CD4-positive, alpha-beta T cell treated with Interleukin-15 for 4 hours (primary cell): Measurements from ENCODE around the gene GPD2.
"Not testable (repeated sequence)": the region's sequence is repeated elsewhere in the genome, so short reads cannot be mapped to it uniquely, and the experiment has no call there.

ENCODE experiments used
- DNase-seq: peaks from one replicate; pipeline ENCODE4 v3.0.0-alpha.2; 2020; ENCODE audit warnings: low spot score

GPD2 gene

DNA sequence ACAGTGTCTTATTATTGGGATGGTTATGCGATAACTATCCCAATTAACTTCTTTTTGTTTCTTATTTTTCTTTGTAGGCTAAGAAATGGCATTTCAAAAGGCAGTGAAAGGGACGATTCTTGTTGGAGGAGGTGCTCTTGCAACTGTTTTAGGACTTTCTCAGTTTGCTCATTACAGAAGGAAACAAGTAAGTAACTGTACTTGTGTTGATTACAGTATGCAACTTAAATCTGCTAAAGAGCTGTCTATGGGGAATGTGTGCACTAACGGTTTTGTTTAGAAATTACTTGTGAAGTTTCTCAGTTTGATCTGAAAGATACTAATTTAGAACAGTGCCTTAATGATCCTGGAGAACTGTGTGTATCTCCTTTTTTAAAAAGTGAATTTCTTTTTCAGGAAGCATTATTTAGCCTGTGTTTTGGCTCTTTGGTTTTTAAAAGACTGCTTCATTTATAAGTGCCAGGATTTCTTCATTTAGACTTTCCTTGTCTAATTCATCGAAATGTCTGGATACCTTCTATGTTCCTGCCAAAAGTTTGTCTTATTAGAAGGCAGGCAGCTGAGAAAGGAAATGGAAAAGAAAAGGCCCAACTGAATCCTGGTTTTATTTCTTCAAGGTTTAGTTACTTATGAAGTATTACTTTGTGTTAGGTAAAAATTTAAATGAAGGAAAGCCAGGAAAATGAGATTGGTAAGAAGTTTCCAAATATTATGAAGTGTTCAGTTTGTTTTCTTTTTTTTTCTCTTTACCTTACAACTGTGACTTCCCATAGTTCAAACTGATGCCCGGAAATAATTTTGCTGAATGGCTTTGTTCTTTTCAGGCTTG is 40.1 kb downstream of the GPD2 start:
- no peak for DNase-seq

DNA sequence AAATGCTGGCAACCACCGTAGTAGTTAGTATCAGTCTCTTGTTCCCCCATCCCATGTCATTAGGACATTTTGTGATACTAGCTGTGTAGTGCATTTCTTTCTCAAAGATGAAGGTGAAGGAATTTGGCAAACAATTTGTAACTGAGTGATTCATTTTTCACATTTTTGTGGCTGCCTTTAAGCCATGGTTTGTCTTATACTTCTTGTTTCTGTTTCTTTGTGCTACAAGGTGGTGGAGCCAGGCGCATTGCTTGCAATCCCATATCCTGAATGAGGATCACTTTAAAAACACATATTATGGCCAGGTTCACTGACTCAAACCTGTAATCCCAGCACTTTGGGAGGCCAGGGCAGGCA is 40.6 kb downstream of the GPD2 start:
- no peak for DNase-seq

DNA sequence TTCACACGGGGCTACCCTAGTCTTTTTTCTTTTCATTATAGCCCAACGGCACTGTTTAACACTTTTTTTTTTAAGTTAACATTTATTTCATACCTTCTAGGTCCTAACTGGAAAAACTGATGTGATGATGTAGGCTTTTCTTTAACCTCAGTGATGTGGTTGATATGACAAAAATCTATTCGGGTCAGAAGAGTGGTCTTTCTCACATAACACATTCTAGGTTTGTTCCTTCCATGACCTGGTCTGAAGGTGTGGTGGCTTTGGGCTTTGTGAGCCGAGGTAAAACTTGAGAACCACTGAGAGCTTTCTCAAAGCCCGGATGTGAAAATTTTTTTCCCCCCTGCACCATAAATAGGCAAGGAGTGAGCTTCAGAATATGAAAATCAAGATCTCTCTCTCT is 44.2 kb downstream of the GPD2 start:
- DNase-seq = no peak

GRCh38 chr2:156481312-156481711 is 45.1 kb downstream of the GPD2 start:
- DNase-seq = no peak

- DNase-seq = no peak
These were observed 47.6 kb downstream of the GPD2 start for GRCh38 chr2:156483741-156484173.

- no peak for DNase-seq
These were observed 50.0 kb downstream of the GPD2 start for GRCh38 chr2:156486147-156486546.

DNA sequence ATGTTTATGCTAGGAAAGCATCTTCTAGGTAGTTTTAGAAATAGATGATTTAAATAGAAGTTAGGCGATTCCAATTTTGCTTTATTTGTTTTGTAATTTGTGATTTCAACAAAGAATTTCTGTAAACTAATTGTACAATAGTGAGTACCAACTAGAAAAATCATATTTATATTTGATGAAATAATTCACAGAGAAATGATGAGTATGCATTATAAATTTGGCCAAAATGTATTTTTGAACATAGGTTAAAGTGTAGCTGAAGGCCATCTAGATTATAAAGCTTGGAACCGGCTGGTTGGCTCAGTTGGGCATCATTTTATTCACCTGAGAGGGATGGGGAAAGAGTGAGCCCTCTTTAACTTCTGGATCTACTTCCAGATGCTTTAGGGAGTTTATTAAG is 50.4 kb downstream of the GPD2 start:
- no peak for DNase-seq

DNA sequence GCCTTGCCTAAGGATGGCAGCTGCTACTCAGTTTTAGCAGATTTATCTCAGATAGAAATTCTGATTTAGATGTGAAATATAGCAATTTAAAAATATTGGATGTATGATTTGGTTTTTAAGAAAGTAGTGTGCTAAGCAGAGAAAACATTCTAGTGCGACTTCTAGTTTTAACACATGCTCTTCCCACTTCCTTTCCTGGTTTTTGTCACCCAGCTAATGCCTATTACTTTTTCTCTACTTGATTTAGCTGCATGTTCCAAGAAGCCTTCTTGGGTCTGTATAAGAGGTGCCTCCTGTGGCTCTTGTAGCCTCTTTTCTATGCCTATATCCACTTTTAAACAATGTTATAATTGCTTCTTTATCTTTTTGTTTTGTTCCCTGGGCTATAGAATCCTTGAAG is 53.0 kb downstream of the GPD2 start:
- no peak for DNase-seq

GRCh38 chr2:156489750-156490465 is 53.7 kb downstream of the GPD2 start:
- DNase-seq = no peak

GRCh38 chr2:156490466-156490840 is 54.3 kb downstream of the GPD2 start:
- DNase-seq = no peak

DNA sequence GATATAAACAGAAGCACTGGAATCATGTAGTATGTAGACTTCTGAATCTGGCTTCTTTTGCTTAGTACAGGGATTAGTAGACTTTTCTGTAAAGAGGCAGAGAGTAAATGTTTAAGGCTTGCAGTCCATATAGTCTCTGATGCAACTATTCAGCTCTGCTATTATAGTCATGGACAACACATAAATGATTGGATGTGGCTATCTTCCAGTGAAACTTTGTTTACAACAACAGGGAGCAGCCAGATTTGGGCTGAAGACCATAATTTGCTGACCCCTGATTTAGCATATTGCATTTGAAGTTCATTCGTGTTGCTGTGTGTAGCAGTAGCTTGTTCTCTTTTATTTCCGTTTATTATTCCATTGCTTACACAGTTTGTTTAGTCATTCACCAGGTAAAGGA is 55.0 kb downstream of the GPD2 start:
- no peak for DNase-seq

- no peak for DNase-seq
These were observed 56.8 kb downstream of the GPD2 start for GRCh38 chr2:156492979-156493378.

GRCh38 chr2:156495998-156496397 is 59.8 kb downstream of the GPD2 start:
- peak; percentile 10 for DNase-seq

DNA sequence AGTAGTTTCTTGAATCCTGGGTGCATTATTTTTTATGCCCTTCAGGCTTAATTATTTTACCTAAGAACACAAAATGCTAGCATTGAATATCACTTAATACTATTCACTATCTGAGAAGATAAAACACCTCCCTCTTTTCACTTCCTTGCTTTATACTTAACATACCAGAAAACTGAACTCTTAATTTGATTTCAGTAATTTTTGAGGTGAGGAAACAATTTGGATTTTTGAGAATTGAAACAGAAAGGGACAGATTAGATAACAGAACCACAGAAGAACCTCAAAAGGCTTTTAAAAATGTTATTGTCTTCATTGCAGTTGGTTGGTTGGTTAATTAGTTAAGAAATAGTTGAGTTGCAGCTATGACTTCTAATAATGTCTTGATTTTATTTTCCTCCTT is 69.5 kb downstream of the GPD2 start:
- no peak for DNase-seq

- DNase-seq = no peak
These were observed 74.9 kb downstream of the GPD2 start for GRCh38 chr2:156511122-156511521.

DNA sequence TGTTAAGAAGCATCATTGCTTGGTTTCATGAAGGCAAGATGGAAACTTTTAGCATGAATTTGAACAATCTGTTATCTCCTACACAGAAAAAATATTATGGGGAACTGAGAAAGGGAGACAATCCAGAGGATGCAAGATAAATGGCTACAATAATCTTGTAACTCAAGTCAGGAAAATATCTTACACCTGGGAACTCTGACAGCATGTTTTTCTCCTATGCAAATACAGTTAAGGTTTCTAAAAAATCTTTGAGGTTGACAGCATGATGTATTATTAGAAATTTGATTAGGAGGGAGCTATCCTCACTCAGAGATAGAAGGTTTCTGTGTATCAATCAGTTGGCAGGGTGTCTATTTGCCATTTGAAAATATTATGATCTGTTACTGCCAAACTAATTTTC is 75.6 kb downstream of the GPD2 start:
- no peak for DNase-seq

- no peak for DNase-seq
These were observed 76.3 kb downstream of the GPD2 start for GRCh38 chr2:156512451-156512850.

GRCh38 chr2:156513219-156513618 is 77.0 kb downstream of the GPD2 start:
- no peak for DNase-seq

GRCh38 chr2:156517419-156517818 is 81.2 kb downstream of the GPD2 start:
- DNase-seq = no peak

GRCh38 chr2:156518138-156518537 is 82.0 kb downstream of the GPD2 start:
- no peak for DNase-seq

GRCh38 chr2:156522864-156523440 is 86.8 kb downstream of the GPD2 start:
- DNase-seq = no peak

DNA sequence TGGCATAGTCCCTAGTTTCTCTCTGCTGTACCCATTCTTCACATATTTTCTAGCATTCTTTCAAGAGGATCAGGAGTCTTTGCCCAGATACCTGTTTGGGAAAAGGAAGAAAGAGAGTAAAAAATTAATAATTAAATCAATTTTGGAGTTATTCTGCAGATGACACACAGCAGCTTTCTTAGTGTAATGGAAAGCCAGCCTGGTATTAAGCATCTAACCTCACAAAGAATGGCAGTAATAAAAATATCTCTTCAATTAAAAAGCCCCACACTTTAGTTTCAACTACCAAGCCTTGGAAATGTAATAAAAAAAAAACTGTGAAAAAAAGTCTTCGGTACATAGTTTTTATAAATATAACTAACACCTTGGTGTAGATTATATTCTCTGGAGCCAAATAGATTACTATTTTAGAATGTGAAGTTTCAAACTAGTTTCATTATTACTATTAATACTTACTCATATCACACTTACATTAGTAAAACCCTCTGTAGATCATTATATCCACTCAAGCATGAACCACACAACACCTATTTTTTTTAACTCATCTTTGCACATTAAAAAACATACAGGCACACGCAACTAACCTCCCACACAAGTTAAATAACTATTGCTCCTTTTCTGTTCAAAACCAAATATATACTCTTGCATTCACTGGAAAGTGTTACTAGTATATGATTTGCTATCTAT is 90.9 kb downstream of the GPD2 start:
- DNase-seq = no peak

DNA sequence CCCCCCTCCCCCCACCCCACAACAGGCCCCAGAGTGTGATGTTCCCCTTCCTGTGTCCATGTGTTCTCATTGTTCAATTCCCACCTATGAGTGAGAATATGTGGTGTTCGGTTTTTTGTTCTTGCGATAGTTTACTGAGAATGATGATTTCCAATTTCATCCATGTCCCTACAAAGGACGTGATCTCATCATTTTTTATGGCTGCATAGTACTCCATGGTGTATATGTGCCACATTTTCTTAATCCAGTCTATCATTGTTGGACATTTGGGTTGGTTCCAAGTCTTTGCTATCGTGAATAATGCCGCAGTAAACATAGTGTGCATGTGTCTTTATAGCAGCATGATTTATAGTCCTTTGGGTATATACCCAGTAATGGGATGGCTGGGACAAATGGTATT is 92.4 kb downstream of the GPD2 start:
- not testable (repeated sequence) for DNase-seq
